Measurements from ENCODE around the gene GNB1.

DNA sequence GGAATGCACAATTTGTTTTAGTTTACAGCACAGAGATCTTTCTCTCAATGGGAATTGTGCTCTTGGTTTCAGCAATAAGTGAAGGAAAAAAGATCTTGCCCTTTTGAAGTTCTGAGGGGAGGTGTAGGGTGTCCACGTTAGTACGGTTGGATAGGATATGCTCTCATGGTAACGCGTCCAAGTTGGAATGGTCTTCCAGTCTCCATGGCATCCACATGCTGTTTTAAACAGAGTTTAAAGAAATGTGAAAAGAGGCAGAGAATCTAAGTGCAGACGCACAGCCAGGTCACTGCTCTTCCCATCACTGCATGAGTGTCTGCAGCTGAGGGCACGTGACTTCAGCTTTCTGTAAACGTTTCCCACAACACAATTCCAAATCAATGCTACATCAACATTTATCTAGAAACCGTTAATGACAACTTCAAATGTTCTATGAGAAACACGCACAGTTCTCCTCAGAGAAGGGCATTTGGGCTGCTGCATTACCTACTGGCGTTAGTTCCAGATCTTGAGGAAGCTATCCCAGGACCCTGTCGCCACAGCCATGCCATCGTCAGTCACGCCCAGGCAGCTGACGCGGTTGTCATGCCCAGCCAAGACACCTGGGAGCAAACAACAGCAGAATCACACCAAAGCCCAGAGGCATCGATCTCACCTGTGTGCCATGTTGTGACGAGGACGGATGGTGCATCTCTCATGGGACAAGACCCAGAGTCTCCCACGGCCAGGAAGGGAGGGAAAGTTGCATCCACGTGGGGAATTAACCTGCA, 103.9 kb downstream of the GNB1 start:
- TF ChIP-seq TAF1 (IDR thresholded peaks at IDR 0.05; ENCODE audit: low read depth) (no peak), FOXM1 (IDR thresholded peaks at IDR 0.05; ENCODE audit: borderline replicate concordance, low read depth) (no peak), RAD21 (IDR thresholded peaks at IDR 0.05; ENCODE audit: low read depth) (no peak), NFIC (IDR thresholded peaks at IDR 0.05) (no peak), REST (IDR thresholded peaks at IDR 0.05; ENCODE audit: low read depth) (no peak), EGR1 (IDR thresholded peaks at IDR 0.05) (no peak), CEBPB (IDR thresholded peaks at IDR 0.05) (no peak), YY1 (IDR thresholded peaks at IDR 0.05; ENCODE audit: low read depth) (no peak), EP300 (IDR thresholded peaks at IDR 0.05; ENCODE audit: borderline replicate concordance) (no peak), CREB1 (IDR thresholded peaks at IDR 0.05; ENCODE audit: low read depth) (no peak)
